ENCODE data around the gene SPP1.

DNA sequence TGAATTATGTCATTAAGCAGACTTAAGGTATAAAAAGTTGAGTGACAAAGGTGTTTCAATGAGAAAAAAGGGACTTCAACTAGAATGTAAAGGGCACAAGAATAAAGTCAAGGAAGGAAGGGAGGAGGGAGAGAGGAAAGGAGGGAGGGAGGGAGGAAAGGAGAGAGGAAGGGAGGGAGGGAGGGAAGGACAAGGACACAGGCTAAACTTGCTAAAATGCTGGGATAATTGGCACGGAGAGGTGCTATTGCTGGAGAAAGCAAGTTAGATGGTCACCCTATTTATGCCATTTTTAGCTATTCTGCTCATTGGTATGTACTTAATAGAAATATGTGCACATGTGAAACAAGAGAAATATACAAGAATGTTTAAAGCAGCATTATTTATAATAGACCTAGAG is 44.9 kb upstream of the SPP1 start:
- TF ChIP-seq, protein P1, sequence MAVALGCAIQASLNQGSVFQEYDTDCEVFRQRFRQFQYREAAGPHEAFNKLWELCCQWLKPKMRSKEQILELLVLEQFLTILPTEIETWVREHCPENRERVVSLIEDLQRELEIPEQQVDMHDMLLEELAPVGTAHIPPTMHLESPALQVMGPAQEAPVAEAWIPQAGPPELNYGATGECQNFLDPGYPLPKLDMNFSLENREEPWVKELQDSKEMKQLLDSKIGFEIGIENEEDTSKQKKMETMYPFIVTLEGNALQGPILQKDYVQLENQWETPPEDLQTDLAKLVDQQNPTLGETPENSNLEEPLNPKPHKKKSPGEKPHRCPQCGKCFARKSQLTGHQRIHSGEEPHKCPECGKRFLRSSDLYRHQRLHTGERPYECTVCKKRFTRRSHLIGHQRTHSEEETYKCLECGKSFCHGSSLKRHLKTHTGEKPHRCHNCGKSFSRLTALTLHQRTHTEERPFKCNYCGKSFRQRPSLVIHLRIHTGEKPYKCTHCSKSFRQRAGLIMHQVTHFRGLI (tag by site-specific recombination; IDR thresholded peaks at IDR 0.05): no peak
- no peak for TF ChIP-seq ZNF114 (tag by site-specific recombination; IDR thresholded peaks at IDR 0.05)
- TF ChIP-seq ZFP41 (tag by site-specific recombination; IDR thresholded peaks at IDR 0.05; ENCODE audit: borderline replicate concordance): no peak
- no peak for TF ChIP-seq ZNF510 (tag by site-specific recombination; IDR thresholded peaks at IDR 0.05; ENCODE audit: insufficient replicate concordance)
- no peak for TF ChIP-seq ZNF354C (tag by site-specific recombination; IDR thresholded peaks at IDR 0.05; ENCODE audit: borderline replicate concordance, low read depth)
- TF ChIP-seq ZNF639 (tag by site-specific recombination; IDR thresholded peaks at IDR 0.05): no peak
